GM18511 (cell line): ENCODE measurements around the gene SMIM3.
A peak's percentile ranks its signal among the peaks of the same experiment; 100 is the strongest.
"Not testable (repeated sequence)": the region's sequence is repeated elsewhere in the genome, so short reads cannot be mapped to it uniquely, and the experiment has no call there.

Experiments used
- ATAC-seq: cut with Tn5 transposase; IDR thresholded peaks from one replicate; pipeline ENCODE4 v1.9.1; 2021; ENCODE audit warnings: mild to moderate bottlenecking, moderate library complexity; ENCODE audit not compliant: unreplicated experiment

The SMIM3 gene

DNA sequence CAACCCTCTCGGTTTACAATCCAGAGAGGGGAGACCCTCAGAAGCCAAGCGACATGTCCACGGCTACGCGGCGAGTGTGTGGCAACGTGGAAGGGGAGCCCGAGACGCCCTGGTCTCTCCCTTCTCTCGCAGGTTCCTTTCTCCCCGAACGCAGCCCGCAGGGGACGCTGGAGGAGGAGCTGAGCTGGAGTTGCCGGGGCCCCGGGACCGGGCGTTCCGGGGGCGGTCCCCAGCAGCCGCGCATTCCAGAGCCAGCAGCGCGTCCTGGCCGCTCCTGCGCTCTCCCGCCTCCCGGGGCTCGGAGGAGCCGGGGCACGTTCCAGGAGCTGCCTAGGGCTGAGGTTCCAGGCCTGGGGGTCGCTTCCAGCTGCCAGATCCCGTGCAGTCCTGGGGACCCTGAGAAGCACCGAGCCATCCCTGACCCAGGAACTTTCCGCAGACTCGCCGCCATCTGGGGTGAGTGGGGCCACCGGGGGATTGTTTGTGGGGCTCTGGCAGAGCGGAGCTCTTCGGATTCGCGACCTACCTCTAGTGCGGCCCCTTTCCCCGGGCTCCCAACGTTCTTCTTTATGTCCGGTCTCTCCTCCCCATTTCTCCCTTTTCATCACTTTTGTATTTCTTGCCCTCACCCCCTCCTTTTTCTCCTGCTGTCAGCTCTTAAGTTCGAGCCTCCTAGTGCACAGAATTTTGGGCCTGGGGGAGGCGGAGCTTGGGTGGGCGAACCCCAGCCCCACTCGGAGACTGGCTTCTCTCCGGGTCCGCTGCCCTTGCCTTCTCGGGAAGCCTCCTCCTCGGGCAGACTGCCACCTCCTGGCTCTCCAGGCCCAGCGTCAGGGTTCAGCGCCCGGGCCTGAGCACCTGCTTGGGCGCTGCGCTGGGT is at the start of gene SMIM3:
TSS of gene SMIM3 (plus strand) at position 241 of the 880 bp plus-strand sequence. CDS start 16,684 bp downstream, outside the sequence.
- ATAC-seq = peak; percentile 37

DNA sequence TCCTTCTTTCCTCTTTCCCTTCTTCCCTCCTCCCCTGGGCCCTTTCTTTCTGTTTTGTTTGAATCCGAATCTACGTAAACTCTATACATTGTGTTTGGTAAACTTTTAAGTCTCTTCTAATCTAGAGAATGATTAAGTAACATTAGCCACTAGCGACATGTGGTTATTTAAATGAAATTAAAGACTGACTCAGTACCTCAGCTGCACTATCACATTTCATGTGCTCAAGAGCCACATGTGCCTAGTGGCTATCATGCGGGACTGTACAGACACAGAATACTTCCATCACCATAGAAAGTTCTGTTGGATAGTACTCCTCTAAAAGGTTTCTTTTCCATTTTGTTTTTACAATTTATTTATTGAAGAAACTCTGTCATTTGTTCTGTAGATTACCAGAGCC is 48.7 kb upstream of the SMIM3 start:
- ATAC-seq = no peak

DNA sequence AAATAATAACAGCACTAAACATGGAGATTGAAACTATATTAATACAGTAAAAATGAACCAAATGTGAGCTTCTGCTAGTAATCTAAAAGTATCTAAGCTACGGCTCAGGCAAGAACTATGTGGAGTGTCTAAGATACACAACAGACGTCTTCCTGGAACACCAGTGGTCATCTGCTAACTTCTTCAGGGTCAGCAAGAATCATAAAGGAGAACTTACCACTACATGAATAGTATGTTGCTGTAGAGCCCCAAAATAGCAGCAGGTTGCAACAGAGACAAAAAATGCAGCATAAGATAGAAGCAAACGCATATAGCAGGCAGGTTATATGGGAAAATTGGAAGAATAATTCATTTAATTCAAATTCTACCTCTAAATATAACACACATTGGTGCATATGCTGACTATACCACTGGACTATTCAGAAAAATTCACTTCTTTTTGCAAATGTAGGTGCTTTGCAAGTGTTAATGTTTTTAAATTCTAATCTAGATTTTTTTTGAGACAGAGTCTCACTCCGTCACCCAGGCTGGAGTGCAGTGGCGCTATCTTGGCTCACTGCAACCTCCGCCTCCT is 46.8 kb upstream of the SMIM3 start:
- ATAC-seq = no peak

GRCh38 chr5:150734579-150735384 is 43.8 kb upstream of the SMIM3 start:
- ATAC-seq = peak; percentile 77

GRCh38 chr5:150738862-150739261 is 39.7 kb upstream of the SMIM3 start:
- ATAC-seq = no peak

- no peak for ATAC-seq
Observed at GRCh38 chr5:150740992-150741391, 37.6 kb upstream of the SMIM3 start.

DNA sequence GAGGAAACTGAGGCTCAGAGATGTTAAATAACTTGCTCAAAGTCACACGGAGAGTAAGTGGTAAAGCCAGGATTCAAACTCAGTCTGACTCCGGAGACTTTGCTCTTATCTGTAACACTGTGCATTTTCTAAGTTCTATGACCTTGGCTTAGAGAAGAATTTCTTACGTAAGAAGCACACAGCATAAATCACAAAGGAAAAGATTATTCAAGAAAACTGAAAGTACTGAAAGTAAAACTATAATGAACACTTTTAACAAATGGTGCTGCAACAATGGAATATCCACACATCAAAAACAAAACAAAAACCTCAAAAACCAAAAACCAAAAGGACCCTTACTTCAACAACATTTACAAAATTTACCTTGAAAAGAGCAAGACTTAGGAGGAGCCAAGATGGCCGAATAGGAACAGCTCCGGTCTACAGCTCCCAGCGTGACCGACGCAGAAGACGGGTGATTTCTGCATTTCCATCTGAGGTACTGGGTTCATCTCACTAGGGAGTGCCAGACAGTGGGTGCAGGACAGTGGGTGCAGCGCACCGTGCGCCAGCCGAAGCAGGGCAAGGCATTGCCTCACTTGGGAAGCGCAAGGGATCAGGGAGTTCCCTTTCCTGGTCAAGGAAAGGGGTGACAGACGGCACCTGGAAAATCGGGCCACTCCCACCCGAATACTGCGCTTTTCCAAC is 36.0 kb upstream of the SMIM3 start:
- not testable (repeated sequence) for ATAC-seq

DNA sequence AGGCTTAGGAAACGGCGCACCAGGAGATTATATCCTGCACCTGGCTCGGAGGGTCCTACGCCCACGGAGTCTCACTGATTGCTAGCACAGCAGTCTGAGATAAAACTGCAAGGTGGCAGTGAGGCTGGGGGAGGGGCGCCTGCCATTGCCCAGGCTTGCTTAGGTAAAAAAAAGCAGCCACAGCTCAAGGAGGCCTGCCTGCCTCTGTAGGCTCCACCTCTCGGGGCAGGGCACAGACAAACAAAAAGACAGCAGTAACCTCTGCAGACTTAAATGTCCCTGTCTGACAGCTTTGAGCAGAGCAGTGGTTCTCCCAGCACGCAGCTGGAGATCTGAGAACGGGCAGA is 35.4 kb upstream of the SMIM3 start:
- ATAC-seq = not testable (repeated sequence)

- no peak for ATAC-seq
Observed at GRCh38 chr5:150750469-150750868, 28.1 kb upstream of the SMIM3 start.

DNA sequence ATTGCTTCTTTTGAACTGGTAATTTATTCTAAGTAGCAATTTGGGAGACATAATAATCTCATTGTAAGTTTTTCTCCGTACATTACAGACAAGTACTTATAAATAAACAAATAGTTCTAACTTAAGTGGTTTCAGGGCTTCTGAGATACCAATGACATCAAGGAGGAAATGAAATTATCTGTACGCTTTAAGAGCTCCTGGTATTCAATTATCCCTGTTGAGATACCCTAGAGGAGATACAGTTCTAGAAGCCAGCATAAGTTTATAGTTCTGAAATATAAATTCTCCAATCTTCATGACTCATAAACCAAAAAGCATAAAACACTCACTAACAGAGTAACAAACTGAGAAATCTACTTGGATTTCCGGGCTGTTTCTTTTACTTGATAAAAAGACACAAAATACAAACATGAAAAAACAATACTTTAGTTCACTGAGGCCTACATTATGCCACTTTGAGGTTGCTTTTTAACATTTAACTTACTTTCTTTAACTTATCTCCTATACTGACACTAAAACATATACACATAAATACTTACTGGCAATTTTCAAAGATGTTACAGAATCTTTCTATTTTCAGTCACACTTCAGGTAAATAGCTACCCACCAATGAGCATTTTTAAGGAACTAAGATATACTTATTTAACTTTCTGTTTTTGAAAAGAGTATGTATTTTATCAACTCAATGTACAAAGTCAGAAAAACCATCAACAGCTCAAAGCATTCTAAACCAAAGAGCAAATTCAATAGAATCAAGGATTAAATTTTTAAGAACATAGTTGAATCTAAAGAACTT is 27.3 kb upstream of the SMIM3 start:
- ATAC-seq = no peak

- no peak for ATAC-seq
Observed at GRCh38 chr5:150753463-150753862, 25.1 kb upstream of the SMIM3 start.

DNA sequence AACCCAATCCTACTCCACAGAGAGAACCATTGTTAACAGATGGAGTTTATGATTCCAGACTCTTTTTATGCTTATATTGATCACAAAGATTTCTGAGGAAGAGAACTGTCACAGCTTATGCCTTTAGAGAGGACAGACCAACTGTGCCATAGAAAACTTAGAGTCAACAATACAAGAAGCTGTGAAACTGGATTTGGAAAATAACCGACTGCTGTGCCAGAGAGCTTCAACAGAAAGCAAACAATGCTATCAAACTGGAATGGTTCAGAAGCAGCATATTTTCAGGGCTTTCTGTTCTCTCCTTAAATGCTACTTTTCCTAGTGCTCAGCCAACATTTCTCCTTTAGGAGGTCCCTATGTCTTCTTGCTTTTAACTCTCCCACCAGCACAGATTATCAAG is 24.7 kb upstream of the SMIM3 start:
- ATAC-seq = no peak

GRCh38 chr5:150757087-150757649 is 21.4 kb upstream of the SMIM3 start:
- no peak for ATAC-seq

DNA sequence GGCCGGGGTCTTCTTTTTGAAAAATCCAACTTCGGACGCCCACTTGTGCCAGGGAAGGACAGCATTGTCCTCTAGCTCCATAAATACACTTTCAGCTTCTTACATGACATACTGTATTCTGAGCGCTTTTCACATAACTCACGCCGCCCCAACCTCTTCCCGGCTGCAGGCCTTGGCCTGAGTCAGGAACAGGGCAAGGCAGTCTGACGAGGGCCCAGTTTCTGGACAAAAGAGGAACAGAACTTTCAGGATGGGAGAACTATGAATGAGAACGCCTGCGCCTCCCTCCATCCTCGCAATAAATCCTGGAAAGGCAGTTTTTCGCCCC is 20.4 kb upstream of the SMIM3 start:
- ATAC-seq = peak; percentile 19

DNA sequence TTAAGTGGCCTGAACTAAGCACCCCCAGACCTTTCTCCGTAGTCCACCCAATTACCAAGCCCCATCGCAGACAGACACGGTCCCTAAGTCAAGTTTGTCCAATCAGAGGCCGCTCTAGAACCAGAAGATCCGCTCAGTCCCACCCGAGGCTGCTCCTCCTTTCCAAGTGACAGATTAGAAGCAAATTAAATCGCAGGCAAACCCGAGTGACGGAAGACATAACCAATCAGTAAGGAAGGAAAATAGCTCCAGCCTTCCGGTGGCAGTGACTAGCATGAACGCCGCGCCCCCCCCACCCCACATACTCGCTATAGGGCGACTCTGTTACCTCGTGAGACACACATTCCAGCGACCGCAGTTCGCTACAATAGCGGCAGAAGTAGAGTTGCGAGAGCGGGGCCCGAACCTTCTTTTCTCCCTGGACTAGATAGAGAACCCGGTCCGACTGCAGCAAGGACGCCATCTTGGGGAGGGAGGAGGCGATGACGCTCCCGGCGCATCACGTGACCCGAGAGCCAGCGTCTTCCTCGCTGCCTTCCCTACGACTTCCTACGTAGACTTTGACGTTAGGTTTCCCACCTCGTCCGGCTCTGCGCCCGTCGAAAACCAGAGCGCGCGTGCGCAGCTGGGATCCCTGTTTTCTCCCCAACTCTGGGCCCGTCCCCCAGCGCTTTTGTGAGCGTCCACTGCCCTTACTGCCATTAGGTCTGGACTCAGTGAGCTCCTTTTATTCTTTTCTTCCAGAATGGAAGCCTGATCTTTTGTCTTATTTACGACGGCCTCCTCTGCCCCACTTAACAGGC is 19.8 kb upstream of the SMIM3 start, which contains the start of gene DCTN4:
TSS of gene DCTN4 (minus strand) at position 487 of the 803 bp plus-strand sequence. CDS start at position 463, 24 bp downstream.
- peak; percentile 98 for ATAC-seq

DNA sequence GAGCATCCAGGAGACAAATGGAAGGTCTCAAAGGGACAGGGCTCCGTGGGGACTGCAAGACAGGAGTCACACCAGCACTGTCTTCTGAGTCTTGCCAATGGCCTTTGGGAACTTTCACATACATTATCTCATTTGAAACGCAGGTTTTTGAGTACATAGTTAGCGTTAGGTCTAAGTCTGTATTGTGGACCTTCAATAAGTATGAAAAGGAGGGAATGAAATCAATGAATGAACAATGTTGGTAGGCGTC is 19.3 kb upstream of the SMIM3 start:
- ATAC-seq = no peak

GRCh38 chr5:150762211-150762610 is 16.3 kb upstream of the SMIM3 start:
- ATAC-seq = no peak

GRCh38 chr5:150763023-150763769 is 15.4 kb upstream of the SMIM3 start:
- ATAC-seq = no peak

GRCh38 chr5:150764530-150764929 is 14.0 kb upstream of the SMIM3 start:
- no peak for ATAC-seq
